Immature natural killer cell (primary cell): Measurements from ENCODE around the gene CLN6. TPM values are rescaled to one million over a fixed set of nuclear protein-coding genes. Genes with fewer than 3 reads are reported as not detected.
"Not testable (repeated sequence)": the region's sequence is repeated elsewhere in the genome, so short reads cannot be mapped to it uniquely, and the experiment has no call there.

Experiments
- DNase-seq, 3 donors: peaks; one replicate each; pipeline ENCODE4 v3.0.0; 2022; ENCODE audit warnings: mixed read lengths in 1 of 3
- H3K27ac Mint-ChIP-seq, 6 donors: one replicate each; pipeline ENCODE4 v1.8.0; 2020; ENCODE audit warnings: mixed read lengths in 6 of 6, mild to moderate bottlenecking in 5 of 6, inconsistent platforms in 4 of 6, moderate library complexity in 3 of 6
- H3K27me3 Mint-ChIP-seq, 3 donors: one replicate each; pipeline ENCODE4 v1.8.0; 2020 to 2021; ENCODE audit warnings: low read depth in 3 of 3, mild to moderate bottlenecking in 3 of 3, mixed read lengths in 3 of 3, moderate library complexity in 3 of 3, inconsistent platforms in 1 of 3
- H3K36me3 Mint-ChIP-seq, 3 donors: one replicate each; pipeline ENCODE4 v1.8.0; 2020; ENCODE audit warnings: mixed read lengths in 3 of 3, inconsistent platforms in 2 of 3, mild to moderate bottlenecking in 2 of 3
- H3K4me1 Mint-ChIP-seq, 2 donors: one replicate each; pipeline ENCODE4 v1.8.0; 2020; ENCODE audit warnings: inconsistent platforms in 2 of 2, mild to moderate bottlenecking in 2 of 2, mixed read lengths in 2 of 2, moderate library complexity in 1 of 2
- H3K4me3 Mint-ChIP-seq, 5 donors: one replicate each; pipeline ENCODE4 v1.8.0; 2020; ENCODE audit warnings: mild to moderate bottlenecking in 5 of 5, mixed read lengths in 5 of 5, inconsistent platforms in 3 of 5, moderate library complexity in 3 of 5
- H3K9me3 Mint-ChIP-seq, 6 donors: one replicate each; pipeline ENCODE4 v1.8.0; 2020; ENCODE audit warnings: mild to moderate bottlenecking in 6 of 6, mixed read lengths in 6 of 6, inconsistent platforms in 4 of 6, moderate library complexity in 3 of 6
- polyA plus RNA-seq, 3 donors: library from polyadenylated mRNA; unstranded; fragments of 300-500 nt; fragmentation: Illumina TruSeq; gene quantifications; one replicate each; pipeline ENCODE4 v1.2.3, GENCODE V29; 2021

The CLN6 gene
- polyA plus RNA-seq, 3 donors from 2014 or later = 1.3 to 2.5 (median 2.3) TPM

DNA sequence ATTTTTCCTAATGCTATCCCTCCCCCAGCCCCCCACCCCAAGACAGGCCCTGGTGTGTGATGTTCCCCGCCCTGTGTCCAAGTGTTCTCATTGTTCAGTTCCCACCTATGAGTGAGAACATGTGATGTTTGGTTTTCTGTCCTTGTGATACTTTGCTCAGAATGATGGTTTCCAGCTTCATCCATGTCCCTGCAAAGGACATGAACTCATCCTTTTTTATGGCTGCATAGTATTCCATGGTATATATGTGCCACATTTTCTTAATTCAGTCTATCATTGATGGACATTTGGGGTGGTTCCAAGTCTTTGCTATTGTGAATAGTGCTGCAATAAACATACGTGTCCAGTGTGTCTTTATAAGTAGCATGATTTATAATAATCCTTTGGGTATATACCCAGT lies 57.5 kb downstream of the CLN6 start:
- H3K9me3 Mint-ChIP-seq, H3K4me1 Mint-ChIP-seq, H3K4me3 Mint-ChIP-seq, H3K27ac Mint-ChIP-seq, H3K27me3 Mint-ChIP-seq, DNase-seq: not testable (repeated sequence)
- H3K36me3 Mint-ChIP-seq = peaks cover 6 to 25% (median 8%) of the 10 kb centered on the region in 3 donors

GRCh38 chr15:68166847-68167246 lies 62.7 kb downstream of the CLN6 start:
- Mint-ChIP-seq H3K4me3 (no peak overlapping the region), H3K9me3 (no peaks in the 10 kb centered on the region), H3K36me3 (peaks cover 0 to 15% (median 7%) of the 10 kb centered on the region in 3 donors), H3K27me3 (peaks cover 0 to 1% (median 0%) of the 10 kb centered on the region in 3 donors), H3K27ac (peak overlapping the region in 1 of 6 donors; percentile 30), H3K4me1 (no peaks in the 10 kb centered on the region)
- no peak for DNase-seq

- Mint-ChIP-seq H3K36me3 (peaks cover 9 to 28% (median 15%) of the 10 kb centered on the region in 3 donors), H3K27ac (peak overlapping the region in 1 of 6 donors; percentile 47), H3K4me3 (no peak overlapping the region), H3K27me3 (peaks cover 0 to 1% (median 0%) of the 10 kb centered on the region in 3 donors), H3K9me3 (no peaks in the 10 kb centered on the region), H3K4me1 (no peaks in the 10 kb centered on the region)
- no peak for DNase-seq
Measured at GRCh38 chr15:68163191-68163590, 66.3 kb downstream of the CLN6 start.

GRCh38 chr15:68158046-68158628 lies 71.4 kb downstream of the CLN6 start:
- H3K27ac Mint-ChIP-seq = no peak overlapping the region
- no peaks in the 10 kb centered on the region for H3K27me3 Mint-ChIP-seq
- H3K36me3 Mint-ChIP-seq = peaks cover 15 to 33% (median 25%) of the 10 kb centered on the region in 3 donors
- DNase-seq = no peak
- no peak overlapping the region for H3K4me3 Mint-ChIP-seq
- H3K9me3 Mint-ChIP-seq = no peaks in the 10 kb centered on the region
- no peaks in the 10 kb centered on the region for H3K4me1 Mint-ChIP-seq

DNA sequence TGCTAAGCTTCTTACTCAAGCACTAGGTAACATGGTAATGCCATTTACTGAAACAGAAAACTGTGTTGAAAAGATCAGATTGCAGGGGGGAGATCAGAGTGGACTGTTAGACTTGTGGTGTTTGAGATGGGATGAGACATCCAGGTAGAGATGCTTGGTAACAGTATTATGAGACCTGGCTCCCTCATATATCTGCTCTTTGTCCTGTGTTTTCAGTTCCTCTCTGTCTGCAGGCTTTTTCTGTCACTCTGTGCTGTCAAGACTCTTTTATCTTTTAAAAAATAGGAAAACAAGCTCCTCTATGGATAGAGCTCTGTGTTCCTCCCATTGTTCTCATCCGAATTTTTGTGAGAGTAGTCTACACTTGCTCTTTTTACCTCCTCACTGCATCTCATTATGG lies 72.5 kb downstream of the CLN6 start:
- peaks cover 0 to 2% (median 0%) of the 10 kb centered on the region in 3 donors for H3K27me3 Mint-ChIP-seq
- no peaks in the 10 kb centered on the region for H3K9me3 Mint-ChIP-seq
- no peak overlapping the region for H3K4me3 Mint-ChIP-seq
- peaks cover 0 to 7% of the 10 kb centered on the region in 2 donors for H3K4me1 Mint-ChIP-seq
- DNase-seq = no peak
- H3K36me3 Mint-ChIP-seq = peaks cover 18 to 26% (median 21%) of the 10 kb centered on the region in 3 donors
- H3K27ac Mint-ChIP-seq = no peak overlapping the region

Other genes starting within 250 kb of the CLN6 start
- gene PIAS1, start 175.4 kb downstream of the CLN6 start, polyA plus RNA-seq = 100 to 1,000 TPM in 2 of 3 donors, 10 to 100 TPM in 1; 84.1 to 138 (median 112) TPM
- gene CALML4, start 24.4 kb downstream of the CLN6 start, polyA plus RNA-seq = 1 to 10 TPM in 1 of 3 donors, under 1 TPM in 1, not detected in 1; 0.37 to 4.2 TPM
- gene FEM1B, start 48.0 kb upstream of the CLN6 start, polyA plus RNA-seq = 10 to 100 TPM in 2 of 3 donors, 1 to 10 TPM in 1; 6.1 to 25.9 (median 18.4) TPM
- gene ITGA11, start 202.4 kb upstream of the CLN6 start, polyA plus RNA-seq = not detected